ENCODE measurements around the gene ALPK1.

ALPK1 gene

DNA sequence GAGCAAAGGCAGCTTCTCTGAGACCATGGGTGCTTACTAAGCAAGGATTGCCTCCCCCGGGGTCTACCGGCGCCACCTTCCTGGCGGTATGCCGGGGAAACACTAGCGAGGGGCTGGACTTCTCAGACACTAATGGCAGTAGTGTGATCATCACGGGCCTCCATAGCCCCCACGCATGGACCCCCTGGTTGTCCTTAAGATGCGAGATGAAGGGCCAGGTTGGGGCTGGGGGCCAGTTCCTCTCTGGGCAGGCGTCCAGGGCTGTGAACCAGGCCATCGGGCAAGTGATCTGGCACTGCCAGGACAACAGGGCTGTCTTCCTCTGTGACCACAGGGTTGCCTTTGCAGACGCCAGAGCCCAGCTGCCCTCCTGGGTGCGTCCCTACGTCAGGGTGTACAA is 60.7 kb downstream of the ALPK1 start:
- Mint-ChIP-seq H3K27ac (no peak overlapping the region), H3K4me3 (no peak overlapping the region), H3K9me3 (peaks cover 38% of the 10 kb centered on the region), H3K36me3 (ENCODE audit: low read depth) (peaks cover 33% of the 10 kb centered on the region), H3K4me1 (no peaks in the 10 kb centered on the region), H3K27me3 (ENCODE audit: low read depth) (no peaks in the 10 kb centered on the region)
- TF ChIP-seq CTCF (IDR thresholded peaks at IDR 0.05; ENCODE audit: unreplicated experiment in 3 of 3) = no peak

DNA sequence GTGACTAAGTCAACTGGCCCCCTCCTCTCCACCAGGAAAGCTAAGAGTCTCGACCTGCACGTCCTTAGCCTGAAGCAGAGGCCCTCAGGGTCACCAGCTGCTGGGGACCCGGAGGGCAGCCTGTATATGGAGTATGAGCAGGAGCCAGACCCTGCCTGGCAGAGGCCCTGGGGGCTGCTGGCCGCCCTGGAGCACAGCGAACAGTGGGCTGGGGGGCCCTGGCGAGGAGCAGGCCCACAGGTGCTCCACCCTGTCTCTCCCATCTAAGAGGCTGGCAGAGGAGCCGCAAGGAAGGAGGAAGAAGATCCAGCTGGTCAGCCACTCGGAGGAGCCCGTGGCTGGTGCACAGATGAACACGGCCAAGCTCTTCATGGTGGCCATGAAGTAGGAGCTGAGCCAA is 61.2 kb downstream of the ALPK1 start:
- H3K4me1 Mint-ChIP-seq = no peaks in the 10 kb centered on the region
- no peak for TF ChIP-seq CTCF (IDR thresholded peaks at IDR 0.05; ENCODE audit: unreplicated experiment in 3 of 3)
- peaks cover 43% of the 10 kb centered on the region for H3K9me3 Mint-ChIP-seq
- H3K27me3 Mint-ChIP-seq (ENCODE audit: low read depth) = no peaks in the 10 kb centered on the region
- no peak overlapping the region for H3K27ac Mint-ChIP-seq
- H3K4me3 Mint-ChIP-seq = no peak overlapping the region
- H3K36me3 Mint-ChIP-seq (ENCODE audit: low read depth) = peaks cover 33% of the 10 kb centered on the region

DNA sequence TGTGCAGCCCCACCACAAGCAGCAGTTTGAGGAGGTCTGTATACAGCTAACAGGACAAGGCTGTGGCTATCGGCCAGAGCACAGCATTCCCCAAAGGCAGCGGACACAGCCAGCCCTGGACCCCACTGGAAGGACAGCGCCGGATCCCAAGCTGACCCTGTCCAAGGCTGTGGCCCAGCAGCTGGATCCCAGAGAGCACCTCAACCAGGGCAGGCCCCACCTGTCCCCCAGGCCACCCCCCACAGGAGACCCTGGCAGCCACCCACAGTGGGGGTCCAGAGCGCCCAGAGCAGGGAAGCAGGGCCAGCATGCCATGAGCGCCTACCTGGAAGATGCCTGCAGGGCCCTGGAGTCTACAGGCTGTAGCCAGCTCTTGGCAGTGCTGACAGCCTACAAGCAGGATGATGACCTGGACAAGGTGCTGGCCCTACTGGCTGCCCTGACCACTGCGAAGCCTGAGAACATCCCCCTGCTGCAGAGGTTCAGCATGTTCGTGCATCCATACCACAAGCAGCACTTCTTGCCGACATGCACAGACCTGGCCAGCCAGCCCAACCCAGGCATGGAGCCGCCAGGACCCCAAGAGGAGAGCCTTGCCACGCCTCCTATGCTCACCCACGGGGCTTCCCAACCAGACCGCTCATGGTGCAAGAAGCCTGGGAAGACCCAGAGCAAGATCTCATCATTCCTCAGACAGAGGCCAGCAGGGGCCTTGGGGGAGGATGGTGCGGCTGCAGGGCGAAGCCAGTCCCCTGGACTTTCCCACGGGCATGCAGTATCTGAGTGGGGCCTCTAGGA is 62.0 kb downstream of the ALPK1 start:
- Mint-ChIP-seq H3K9me3 (peaks cover 49% of the 10 kb centered on the region), H3K4me1 (no peaks in the 10 kb centered on the region), H3K27me3 (ENCODE audit: low read depth) (no peaks in the 10 kb centered on the region), H3K27ac (no peak overlapping the region), H3K4me3 (no peak overlapping the region), H3K36me3 (ENCODE audit: low read depth) (peaks cover 33% of the 10 kb centered on the region)
- no peak for TF ChIP-seq CTCF (IDR thresholded peaks at IDR 0.05; ENCODE audit: unreplicated experiment in 3 of 3)

- H3K4me1 Mint-ChIP-seq = no peaks in the 10 kb centered on the region
- no peak overlapping the region for H3K27ac Mint-ChIP-seq
- no peaks in the 10 kb centered on the region for H3K27me3 Mint-ChIP-seq (ENCODE audit: low read depth)
- peaks cover 65% of the 10 kb centered on the region for H3K9me3 Mint-ChIP-seq
- TF ChIP-seq CTCF (IDR thresholded peaks at IDR 0.05; ENCODE audit: unreplicated experiment in 3 of 3) = no peak
- no peak overlapping the region for H3K4me3 Mint-ChIP-seq
- peaks cover 28% of the 10 kb centered on the region for H3K36me3 Mint-ChIP-seq (ENCODE audit: low read depth)
Measured at GRCh38 chr4:112361181-112361791, 64.1 kb downstream of the ALPK1 start.

DNA sequence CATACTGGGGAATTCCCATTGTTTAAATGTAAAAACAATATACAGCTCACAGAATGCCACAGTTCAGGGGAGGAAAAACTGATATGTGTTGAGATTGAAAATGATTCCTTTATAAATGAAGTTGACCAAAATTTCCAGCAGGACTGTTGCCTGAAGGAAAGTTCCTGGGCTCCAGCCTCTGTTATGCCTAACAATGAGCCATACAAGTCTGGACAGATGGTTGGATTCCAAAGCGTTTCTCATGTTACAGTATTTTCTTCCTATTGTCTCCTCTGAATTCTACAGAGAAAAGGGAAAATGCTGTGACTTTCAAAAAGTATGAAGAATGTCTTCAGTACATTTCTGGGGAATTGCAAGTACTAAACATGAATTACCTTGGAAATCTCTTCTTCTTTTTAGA is 73.3 kb downstream of the ALPK1 start:
- Mint-ChIP-seq H3K4me3 (no peak overlapping the region), H3K27ac (peak overlapping the region; percentile 0 to 26 (median 12)), H3K36me3 (ENCODE audit: low read depth) (peaks cover 4% of the 10 kb centered on the region), H3K27me3 (ENCODE audit: low read depth) (no peaks in the 10 kb centered on the region), H3K9me3 (peaks cover 33% of the 10 kb centered on the region), H3K4me1 (peaks cover 11% of the 10 kb centered on the region)
- no peak for TF ChIP-seq CTCF (IDR thresholded peaks at IDR 0.05; ENCODE audit: unreplicated experiment in 3 of 3)

DNA sequence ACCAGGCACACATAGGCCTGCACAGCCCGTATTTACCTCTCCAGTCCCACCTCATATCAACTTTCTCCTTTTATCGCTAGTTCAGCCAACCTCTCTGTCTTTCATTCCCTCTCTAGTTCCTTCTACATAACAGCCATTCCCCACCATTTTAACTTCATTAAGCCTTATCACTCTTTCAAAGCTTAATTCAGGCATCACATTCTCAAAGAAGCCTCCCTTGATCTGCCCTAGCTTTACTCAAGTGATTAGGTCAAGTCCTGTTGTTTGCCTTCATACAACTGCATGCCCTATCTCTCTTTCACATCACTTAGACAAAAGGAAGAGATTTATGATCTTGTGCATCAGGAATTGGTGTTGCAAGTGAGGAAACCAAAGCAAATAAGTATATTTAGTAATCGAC is 74.2 kb downstream of the ALPK1 start:
- Mint-ChIP-seq H3K4me1 (peaks cover 11% of the 10 kb centered on the region), H3K27ac (peak overlapping the region in 2 of 3 experiments; percentile 26 to 30), H3K27me3 (ENCODE audit: low read depth) (no peaks in the 10 kb centered on the region), H3K36me3 (ENCODE audit: low read depth) (peaks cover 5% of the 10 kb centered on the region), H3K9me3 (peaks cover 25% of the 10 kb centered on the region), H3K4me3 (no peak overlapping the region)
- no peak for TF ChIP-seq CTCF (IDR thresholded peaks at IDR 0.05; ENCODE audit: unreplicated experiment in 3 of 3)

Measured in nephron (organoid).